Right lobe of liver (tissue), 6 donors: ENCODE measurements around the gene ST8SIA6. TPM values are rescaled to one million over a fixed set of nuclear protein-coding genes. Genes with fewer than 3 reads are reported as not detected.
A peak's percentile ranks its signal among the peaks of the same experiment; 100 is the strongest.

Source experiments
- ATAC-seq, 4 donors: fragments of 200-7000 bp; cut with Tn5 transposase; one replicate each; pipeline ENCODE4 v1.9.1; 2020; ENCODE audit warnings: mild to moderate bottlenecking in 4 of 4, moderate library complexity in 4 of 4
- DNase-seq, 3 donors: peaks; one replicate each; pipeline ENCODE4 v3.0.0-alpha.2; 2020
- H3K27ac ChIP-seq, 3 donors: fragments of 200-600 bp; one replicate each; pipeline ENCODE4 v1.8.0; 2022
- H3K27me3 ChIP-seq, 2 donors: fragments of 200-600 bp; one replicate each; pipeline ENCODE4 v1.8.0; 2022
- H3K36me3 ChIP-seq, 4 donors: fragments of 200-600 bp; sonication (generic) in 1 of 4; one replicate each; pipeline versions ENCODE4 v1.5.1 to v1.8.0; 2017 to 2022; ENCODE audit warnings: control low read depth in 1 of 4
- H3K4me1 ChIP-seq, 4 donors: fragments of 200-600 bp; sonication (generic) in 1 of 4; one replicate each; pipeline versions ENCODE4 v1.5.1 to v1.8.0; 2017 to 2022; ENCODE audit warnings: control low read depth in 1 of 4
- H3K4me3 ChIP-seq, 3 donors: fragments of 200-600 bp; one replicate each; pipeline ENCODE4 v1.8.0; 2022
- H3K9me3 ChIP-seq, 4 donors: fragments of 200-600 bp; sonication (generic) in 1 of 4; one replicate each; pipeline versions ENCODE4 v1.5.1 to v1.8.0; 2017 to 2022; ENCODE audit warnings: control low read depth in 1 of 4
- CTCF ChIP-seq, 4 donors: fragments of 200-600 bp in 3 of 4; fragments of 450-650 bp in 1 of 4; IDR thresholded peaks; one replicate each; pipeline versions ENCODE4 v1.5.1 to v1.8.0; 2016 to 2022; ENCODE audit warnings: antibody characterized with exemption in 4 of 4, mild to moderate bottlenecking in 2 of 4
- POLR2A ChIP-seq: fragments of 450-650 bp; IDR thresholded peaks from one replicate; pipeline ENCODE4 v1.6.1; 2017; ENCODE audit warnings: antibody characterized with exemption, mild to moderate bottlenecking
- WGBS: methylation state at CpG from one replicate; pipeline ENCODE4 v1.1.6; 2018; ENCODE audit warnings: low coverage, low lambda C conversion rate; ENCODE audit not compliant: insufficient coverage; ENCODE audit errors: missing lambda C conversion rate; 5-methylcytosine and 5-hydroxymethylcytosine counted together
- intact Hi-C, 2 donors: fragments of 100-400 bp; cut with DNase I; formaldehyde crosslinking; loops; one replicate each; pipeline versions ENCODE4 v1.11.2 to v1.14.1; 2022
- total RNA-seq, 6 experiments: library from RNA; depleted of rRNA in 2 of 6; stranded (reverse); fragments of >200 nt in 2 of 6; fragmentation: NEBNext Ultra II Directional in 3 of 6; extraction: Animal tissue kit (Norgen Biotek cat#: 25700) in 3 of 6; gene quantifications; one replicate each; pipeline versions ENCODE4 v1.1.0 to v1.2.4, GENCODE V29; 2016 to 2023
- donor health status: DM: no; HTN: yes; CAD: no.
- donor health status: DM: no; HTN: no; CAD: no.
- donor health status: DM: no; HTN: no; CAD: no.
- donor health status: DM: no; HTN: yes; CAD: no.
- donor health status: DM: no; HTN: yes; CAD: no.

Gene ST8SIA6
- total RNA-seq, 6 experiments from 2014 or later = 0.39 to 2.2 (median 1.4) TPM

GRCh38 chr10:17425584-17426262 is 28.7 kb downstream of the ST8SIA6 start:
- Histone ChIP-seq H3K9me3 (no peaks in the 10 kb centered on the region), H3K4me1 (no peaks in the 10 kb centered on the region), H3K36me3 (no peaks in the 10 kb centered on the region), H3K27me3 (no peaks in the 10 kb centered on the region), H3K4me3 (no peak overlapping the region), H3K27ac (no peak overlapping the region)
- ATAC-seq (peak; percentile 35 to 64 (median 50)), DNase-seq (no peak)
- intact Hi-C loops = loop anchor here in 1 of 2 donors (10.0 kb wide), 1 partner anchor 581 kb away; no protein-coding TSS in a partner anchor
- WGBS = 48% methylated on average over 5 of the region's 6 CpGs
- TF ChIP-seq CTCF (IDR thresholded peaks at IDR 0.05) = no peak
- TF ChIP-seq POLR2A = no peak

GRCh38 chr10:17423632-17424186 is 30.7 kb downstream of the ST8SIA6 start:
- no peak for DNase-seq
- intact Hi-C loops = loop anchor here in 1 of 2 donors (10.0 kb wide), 1 partner anchor 579 kb away; no protein-coding TSS in a partner anchor
- no peak for ATAC-seq
- Histone ChIP-seq H3K36me3 (no peaks in the 10 kb centered on the region), H3K4me1 (no peaks in the 10 kb centered on the region), H3K27ac (no peak overlapping the region), H3K27me3 (no peaks in the 10 kb centered on the region), H3K4me3 (no peak overlapping the region), H3K9me3 (no peaks in the 10 kb centered on the region)
- 31% methylated on average over 2 of the region's 2 CpGs for WGBS
- TF ChIP-seq CTCF (IDR thresholded peaks at IDR 0.05) = no peak
- TF ChIP-seq POLR2A = no peak

- no peak for TF ChIP-seq CTCF (IDR thresholded peaks at IDR 0.05)
- no peaks in the 10 kb centered on the region for H3K36me3 ChIP-seq
- WGBS = 48% methylated on average over 5 of the region's 5 CpGs
- no peaks in the 10 kb centered on the region for H3K4me1 ChIP-seq
- no peak overlapping the region for H3K27ac ChIP-seq
- DNase-seq = no peak
- H3K9me3 ChIP-seq = no peaks in the 10 kb centered on the region
- no peak overlapping the region for H3K4me3 ChIP-seq
- no peaks in the 10 kb centered on the region for H3K27me3 ChIP-seq
- ATAC-seq = no peak
- intact Hi-C loops = loop anchor here in 1 of 2 donors (10.0 kb wide), 1 partner anchor 578 kb away; no protein-coding TSS in a partner anchor
These were observed 31.5 kb downstream of the ST8SIA6 start for GRCh38 chr10:17422931-17423330.

- no peak for ATAC-seq
- no peaks in the 10 kb centered on the region for H3K4me1 ChIP-seq
These were observed 36.1 kb downstream of the ST8SIA6 start for GRCh38 chr10:17418249-17418648.

More at GRCh38 chr10:17418249-17418648, 36.1 kb downstream of the ST8SIA6 start:
- Histone ChIP-seq H3K36me3 (no peaks in the 10 kb centered on the region), H3K27ac (no peak overlapping the region), H3K27me3 (no peaks in the 10 kb centered on the region), H3K4me3 (no peak overlapping the region), H3K9me3 (no peaks in the 10 kb centered on the region)
- TF ChIP-seq CTCF (IDR thresholded peaks at IDR 0.05) (no peak), POLR2A (no peak)
- 31% methylated on average over 2 of the region's 2 CpGs for WGBS
- intact Hi-C loops = no loop called here
- no peak for DNase-seq
